A549 (cell line): ENCODE measurements around the gene RHEB. TPM values are rescaled to one million over a fixed set of nuclear protein-coding genes. Genes with fewer than 3 reads are reported as not detected.

Experiments
- ATAC-seq, 2 experiments: fragments of 200-7000 bp in 1 of 2; fragments of >200 bp in 1 of 2; cut with Nextera tagmentation in 1 of 2; cut with Tn5 transposase in 1 of 2; 3 replicates each; pipeline versions ENCODE4 v1.8.0 to v1.9.1; 2018 to 2020; ENCODE audit warnings: mild to moderate bottlenecking in 1 of 2, moderate library complexity in 1 of 2
- CTCF ChIA-PET: fragments of 300-600 bp; sonication (Branson Sonifier 250); formaldehyde crosslinking; extraction: SDS; loops from one replicate; lab custom pipeline; 2021; ENCODE audit warnings: antibody characterized with exemption, inconsistent platforms; lab: Yijun Ruan, JAX
- POLR2A ChIA-PET: fragments of 350-600 bp; formaldehyde crosslinking; extraction: SDS; loops from one replicate; lab custom pipeline; 2021; ENCODE audit warnings: antibody characterized with exemption, inconsistent platforms; lab: Yijun Ruan, JAX
- DNase-seq, 2 experiments: peaks; one replicate each; pipeline versions ENCODE4 v3.0.0 to v3.0.0-alpha.2; 2011 to 2016; ENCODE audit warnings: low read depth in 1 of 2, low spot score in 1 of 2
- FAIRE-seq: peaks from 2 replicates; lab custom pipeline; 2011; peaks lifted over from hg19 to GRCh38; lab: Jason Lieb, UNC
- H3K27ac ChIP-seq, 2 experiments: fragments of >200 bp; sonication (Bioruptor Twin); formaldehyde crosslinking; 3 replicates each; pipeline ENCODE4 v1.5.1; 2016 to 2017
- H3K4me1 ChIP-seq: fragments of >200 bp; sonication (Bioruptor Twin); formaldehyde crosslinking; 3 replicates; pipeline ENCODE4 v1.6.1; 2016
- H3K4me2 ChIP-seq: fragments of >200 bp; sonication (Bioruptor Twin); formaldehyde crosslinking; 3 replicates; pipeline ENCODE4 v1.6.1; 2016
- H3K4me3 ChIP-seq: fragments of >200 bp; sonication (Bioruptor Twin); formaldehyde crosslinking; 3 replicates; pipeline ENCODE4 v1.5.1; 2016
- H3K9me3 ChIP-seq: fragments of >200 bp; sonication (Bioruptor Twin); formaldehyde crosslinking; 3 replicates; pipeline ENCODE4 v1.6.1; 2016
- CHD2 ChIP-seq: fragments of 150-350 bp; IDR thresholded peaks from 2 replicates; pipeline ENCODE4 v1.6.1; 2014; ENCODE audit warnings: low read length; ENCODE audit not compliant: partially characterized antibody
- EHF ChIP-seq: fragments of 250-450 bp; sonication (Bioruptor Pico); IDR thresholded peaks from 2 replicates; pipeline ENCODE4 v1.5.0; 2020; ENCODE audit warnings: mild to moderate bottlenecking
- EHMT2 ChIP-seq: fragments of 200-600 bp; sonication (generic); IDR thresholded peaks from 2 replicates; pipeline ENCODE4 v1.6.1; 2016; ENCODE audit warnings: antibody characterized with exemption, low read depth, mild to moderate bottlenecking, moderate library complexity
- ESRRA ChIP-seq: fragments of 150-350 bp; IDR thresholded peaks from 2 replicates; pipeline ENCODE4 v1.6.1; 2014; ENCODE audit warnings: mild to moderate bottlenecking, low read length, borderline replicate concordance
- GATA3 ChIP-seq: IDR thresholded peaks from 2 replicates; pipeline ENCODE4 v1.6.1; 2012; ENCODE audit warnings: borderline replicate concordance
- HES2 ChIP-seq: fragments of >200 bp; sonication (Bioruptor Twin); formaldehyde crosslinking; IDR thresholded peaks from 2 replicates; pipeline ENCODE4 v1.6.1; 2016
- HOXB13 ChIP-seq: fragments of 250-450 bp; sonication (Bioruptor Pico); IDR thresholded peaks from 2 replicates; pipeline ENCODE4 v1.5.0; 2020; ENCODE audit warnings: low read depth, mild to moderate bottlenecking, moderate library complexity
- JUNB ChIP-seq: fragments of >200 bp; sonication (Bioruptor Twin); formaldehyde crosslinking; IDR thresholded peaks from 2 replicates; pipeline ENCODE4 v1.6.1; 2016
- MAFK ChIP-seq: fragments of 450-650 bp; IDR thresholded peaks from 2 replicates; pipeline ENCODE4 v1.6.1; 2014; ENCODE audit not compliant: partially characterized antibody
- NR3C1 ChIP-seq: fragments of >200 bp; sonication (Bioruptor Twin); formaldehyde crosslinking; IDR thresholded peaks from 3 replicates; pipeline ENCODE4 v1.6.1; 2017
- POLR2A ChIP-seq: IDR thresholded peaks from 2 replicates; pipeline ENCODE4 v1.6.1; 2012; ENCODE audit warnings: mild to moderate bottlenecking, low read length
- POLR2AphosphoS2 ChIP-seq: conservative IDR thresholded peaks from 2 replicates; pipeline ENCODE4 v1.6.1; 2012; ENCODE audit warnings: low read length, improper control_type of control experiment, inconsistent platforms
- RARB ChIP-seq: fragments of 250-450 bp; sonication (Bioruptor Pico); IDR thresholded peaks from 2 replicates; pipeline ENCODE4 v1.8.0; 2021; ENCODE audit warnings: mild to moderate bottlenecking, moderate library complexity
- RCOR1 ChIP-seq: fragments of 150-350 bp; IDR thresholded peaks from 2 replicates; pipeline ENCODE4 v1.6.1; 2014; ENCODE audit warnings: antibody characterized with exemption, low read length, low read depth
- SREBF2 ChIP-seq: fragments of 450-650 bp; IDR thresholded peaks from 2 replicates; pipeline ENCODE4 v1.6.1; 2014; ENCODE audit warnings: mild to moderate bottlenecking, moderate library complexity
- USF2 ChIP-seq: fragments of 450-650 bp; IDR thresholded peaks from 2 replicates; pipeline ENCODE4 v1.6.1; 2014; ENCODE audit warnings: antibody characterized with exemption
- ZNF302 ChIP-seq: fragments of 250-450 bp; sonication (Bioruptor Pico); IDR thresholded peaks from 2 replicates; pipeline ENCODE4 v1.9.0; 2021; ENCODE audit warnings: inconsistent platforms, mild to moderate bottlenecking, moderate library complexity
- ZSCAN20 ChIP-seq: fragments of 250-450 bp; sonication (Bioruptor Pico); IDR thresholded peaks from 2 replicates; pipeline ENCODE4 v1.8.0; 2022; ENCODE audit warnings: mild to moderate bottlenecking, moderate library complexity
- WGBS: methylation state at CpG from one replicate; pipeline ENCODE4 v1.1.6; 2017; ENCODE audit errors: missing lambda C conversion rate; 5-methylcytosine and 5-hydroxymethylcytosine counted together
- polyA plus RNA-seq, 4 experiments: library from polyadenylated mRNA; depleted of rRNA in 3 of 4; stranded (reverse); fragments of >200 nt; fragmentation: RNase III in 1 of 4; extraction: RNeasy Plus Mini Kit Qiagen cat#74134 plus additional on column Dnase treatment in 1 of 4; gene quantifications; 2 replicates in 3 of 4; 3 replicates in 1 of 4; pipeline ENCODE4 v1.2.3, GENCODE V29; 2011 to 2017

Gene RHEB
- polyA plus RNA-seq, 2 of the 4 experiments (the other 2 are of a cell fraction), result 110 to 198 TPM

GRCh38 chr7:151549644-151550043, 29.9 kb upstream of the RHEB start:
- no peak for FAIRE-seq
- POLR2A ChIA-PET, result no interaction called here

GRCh38 chr7:151549083-151549482, 29.4 kb upstream of the RHEB start:
- no peak for ATAC-seq
- DNase-seq, result no peak
- no peak for TF ChIP-seq EHF (CRISPR knock-in tag)
- TF ChIP-seq RARB (CRISPR knock-in tag), result no peak
- no peak for TF ChIP-seq ZNF302 (CRISPR knock-in tag)
- TF ChIP-seq JUNB, result no peak
- TF ChIP-seq POLR2AphosphoS2, result no peak
- TF ChIP-seq USF2, result no peak
- TF ChIP-seq HES2, result no peak
- TF ChIP-seq SREBF2, result no peak
- no peak for TF ChIP-seq EHMT2
- no peak for TF ChIP-seq CHD2
- TF ChIP-seq ESRRA, result no peak
- TF ChIP-seq ZSCAN20, result no peak
- no peak for TF ChIP-seq HOXB13
- TF ChIP-seq GATA3, result no peak
- TF ChIP-seq RCOR1, result no peak
- no peaks in the 10 kb centered on the region for H3K9me3 ChIP-seq
- peaks cover 20% of the 10 kb centered on the region for H3K4me1 ChIP-seq
- no peak for FAIRE-seq
- no peak overlapping the region for H3K27ac ChIP-seq
- ChIA-PET POLR2A (no interaction called here), CTCF (no interaction called here)
- WGBS, result 89% methylated on average over 7 of the region's 7 CpGs
- no peak overlapping the region for H3K4me2 ChIP-seq
- no peak overlapping the region for H3K4me3 ChIP-seq

More at GRCh38 chr7:151549644-151550043, 29.9 kb upstream of the RHEB start:
- no peak for ATAC-seq
- TF ChIP-seq NR3C1 (no peak), MAFK (peak; percentile 11)
- TF ChIP-seq, all 56 proteins: peak for 1
- CTCF ChIA-PET, result interaction anchor here (0.9 kb wide), 1 partner anchor 12 kb away, joined by 3 read pairs; no protein-coding TSS in a partner anchor
- H3K27ac ChIP-seq, result peak overlapping the region in 1 of 2 experiments; percentile 34; a peak in 1 of 6 replicates
- H3K4me3 ChIP-seq, result no peak overlapping the region
- DNase-seq, result no peak
- no peak overlapping the region for H3K4me2 ChIP-seq
- H3K9me3 ChIP-seq, result no peaks in the 10 kb centered on the region
- H3K4me1 ChIP-seq, result peaks cover 20% of the 10 kb centered on the region
- 86% methylated on average over 6 of the region's 6 CpGs for WGBS

- ATAC-seq, result no peak
- H3K4me2 ChIP-seq, result no peak overlapping the region
- no peak for FAIRE-seq
- DNase-seq, result no peak
- ChIA-PET CTCF (interaction anchor here (0.8 kb wide), 1 partner anchor 89 kb away, joined by 3 read pairs; no protein-coding TSS in a partner anchor), POLR2A (no interaction called here)
- TF ChIP-seq POLR2A, result no peak
- TF ChIP-seq MAFK, result peak; percentile 35
- TF ChIP-seq, all 56 proteins: peak for 1
- no peaks in the 10 kb centered on the region for H3K9me3 ChIP-seq
- no peak overlapping the region for H3K27ac ChIP-seq
- no peaks in the 10 kb centered on the region for H3K4me1 ChIP-seq
- no peak overlapping the region for H3K4me3 ChIP-seq
Measured at GRCh38 chr7:151544183-151544582, 24.5 kb upstream of the RHEB start.

- FAIRE-seq, result no peak
- no peak overlapping the region for H3K4me2 ChIP-seq
- CTCF ChIA-PET, result interaction anchor here (1.2 to 1.7 kb wide), 2 partner anchors 14 to 27 kb away, joined by 4 to 5 read pairs; no protein-coding TSS in a partner anchor
- TF ChIP-seq SREBF2, result no peak
- TF ChIP-seq, all 56 proteins: peak for 0
- Histone ChIP-seq H3K4me1 (no peaks in the 10 kb centered on the region), H3K9me3 (no peaks in the 10 kb centered on the region), H3K4me3 (no peak overlapping the region), H3K27ac (no peak overlapping the region)
- POLR2A ChIA-PET, result no interaction called here
- DNase-seq (no peak), ATAC-seq (no peak)
- WGBS, result 79% methylated on average over 6 of the region's 6 CpGs
Measured at GRCh38 chr7:151542606-151543130, 23.0 kb upstream of the RHEB start.
